AML-193 (cell line): Measurements from ENCODE around the gene OR1F1.
A peak's percentile ranks its signal among the peaks of the same experiment; 100 is the strongest.
"Not testable (repeated sequence)": the region's sequence is repeated elsewhere in the genome, so short reads cannot be mapped to it uniquely, and the experiment has no call there.

Source experiments
- DNase-seq, 2 experiments: peaks; one replicate each; lab custom pipeline; 2025; lab: John Stamatoyannopoulos, UW

OR1F1 gene

GRCh38 chr16:3187798-3188674 is at the start of gene OR1F1:
Gene OR1F1 (plus strand): TSS chr16:3188204.
- DNase-seq, result no peak

GRCh38 chr16:3138342-3138741 is 49.7 kb upstream of the OR1F1 start:
- DNase-seq, result no peak

GRCh38 chr16:3138823-3139426 is 49.1 kb upstream of the OR1F1 start:
- no peak for DNase-seq

- not testable (repeated sequence) for DNase-seq
Observed at GRCh38 chr16:3139561-3139960, 48.4 kb upstream of the OR1F1 start.

GRCh38 chr16:3140603-3141427 is 47.2 kb upstream of the OR1F1 start:
- no peak for DNase-seq

GRCh38 chr16:3141781-3142311 is 46.2 kb upstream of the OR1F1 start:
- DNase-seq, result no peak

GRCh38 chr16:3142327-3142726 is 45.7 kb upstream of the OR1F1 start:
- DNase-seq, result no peak

GRCh38 chr16:3142770-3143169 is 45.2 kb upstream of the OR1F1 start:
- no peak for DNase-seq

GRCh38 chr16:3143189-3143588 is 44.8 kb upstream of the OR1F1 start:
- DNase-seq, result no peak

GRCh38 chr16:3143598-3144320 is 44.2 kb upstream of the OR1F1 start:
- DNase-seq, result no peak

GRCh38 chr16:3144321-3144983 is 43.6 kb upstream of the OR1F1 start:
- DNase-seq, result no peak

- no peak for DNase-seq
Observed at GRCh38 chr16:3145151-3145550, 42.9 kb upstream of the OR1F1 start.

GRCh38 chr16:3145660-3146059 is 42.3 kb upstream of the OR1F1 start:
- DNase-seq, result no peak

- DNase-seq, result no peak
Observed at GRCh38 chr16:3147046-3147756, 40.8 kb upstream of the OR1F1 start.

- no peak for DNase-seq
Observed at GRCh38 chr16:3147757-3148104, 40.3 kb upstream of the OR1F1 start.

GRCh38 chr16:3148256-3149192 is 39.5 kb upstream of the OR1F1 start:
- DNase-seq, result no peak

- DNase-seq, result no peak
Observed at GRCh38 chr16:3149193-3149530, 38.8 kb upstream of the OR1F1 start.

GRCh38 chr16:3149630-3150345 is 38.2 kb upstream of the OR1F1 start:
- DNase-seq, result peak; percentile 63 to 68
